CD4-positive, alpha-beta T cell (primary cell): ENCODE data around the gene GALNT7. TPM values are rescaled to one million over a fixed set of nuclear protein-coding genes. Genes with fewer than 3 reads are reported as not detected.

Experiments used
- ATAC-seq: fragments of 200-7000 bp; cut with Tn5 transposase; one replicate; pipeline ENCODE4 v1.10.0; 2022; ENCODE audit warnings: mild to moderate bottlenecking; ENCODE audit not compliant: poor library complexity
- CTCF ChIA-PET: fragments of 350-600 bp; sonication (Branson Sonifier 250); formaldehyde crosslinking; loops from one replicate; lab custom pipeline; 2021; ENCODE audit warnings: antibody characterized with exemption, inconsistent platforms; lab: Charles Lee
- POLR2A ChIA-PET: fragments of 350-600 bp; sonication (Branson Sonifier 250); formaldehyde crosslinking; loops from one replicate; lab custom pipeline; 2021; ENCODE audit warnings: antibody characterized with exemption, inconsistent platforms; lab: Charles Lee
- DNase-seq, 14 experiments: peaks; one replicate each; pipeline ENCODE4 v3.0.0-alpha.2; 2013 to 2020; ENCODE audit warnings: mixed read lengths in 2 of 14
- H3K27ac ChIP-seq, 2 donors: one replicate each; pipeline versions ENCODE4 v1.5.1 to v1.7.0; 2013; ENCODE audit warnings: low read length in 2 of 2, low read depth in 1 of 2, mild to moderate bottlenecking in 1 of 2
- H3K27me3 ChIP-seq, 2 experiments: 1 replicate in 1 of 2; 2 replicates in 1 of 2; pipeline versions ENCODE4 v1.6.1 to v1.7.0; 2013; ENCODE audit warnings: low read length in 2 of 2, control low read depth in 1 of 2, mild to moderate bottlenecking in 1 of 2, moderate library complexity in 1 of 2; ENCODE audit not compliant: insufficient read depth in 2 of 2, control insufficient read depth in 1 of 2
- H3K36me3 ChIP-seq: one replicate; pipeline ENCODE4 v1.6.1; 2013; ENCODE audit warnings: low read length, control low read depth; ENCODE audit not compliant: insufficient read depth
- H3K4me1 ChIP-seq: one replicate; pipeline ENCODE4 v1.6.1; 2013; ENCODE audit warnings: low read length, control low read depth; ENCODE audit not compliant: insufficient read depth
- H3K4me3 ChIP-seq: one replicate; pipeline ENCODE4 v1.5.1; 2013; ENCODE audit warnings: mild to moderate bottlenecking, low read length, moderate library complexity
- H3K9me3 ChIP-seq, 2 experiments: 1 replicate in 1 of 2; 2 replicates in 1 of 2; pipeline versions ENCODE4 v1.6.1 to v1.7.0; 2013; ENCODE audit warnings: low read length in 2 of 2, mild to moderate bottlenecking in 2 of 2, control low read depth in 1 of 2, moderate library complexity in 1 of 2; ENCODE audit not compliant: control insufficient read depth in 1 of 2, insufficient read depth in 1 of 2
- H3K27ac Mint-ChIP-seq: one replicate; pipeline ENCODE4 v1.8.0; 2020; ENCODE audit warnings: mixed read lengths
- H3K27me3 Mint-ChIP-seq: one replicate; pipeline ENCODE4 v1.8.0; 2021; ENCODE audit warnings: mixed read lengths
- H3K36me3 Mint-ChIP-seq: one replicate; pipeline ENCODE4 v1.8.0; 2021; ENCODE audit warnings: low read depth, mixed read lengths
- H3K4me1 Mint-ChIP-seq: one replicate; pipeline ENCODE4 v1.8.0; 2021; ENCODE audit warnings: low read depth, mixed read lengths
- H3K4me3 Mint-ChIP-seq: one replicate; pipeline ENCODE4 v1.8.0; 2020; ENCODE audit warnings: mild to moderate bottlenecking, mixed read lengths
- H3K9me3 Mint-ChIP-seq: one replicate; pipeline ENCODE4 v1.8.0; 2020; ENCODE audit warnings: mixed read lengths
- CTCF ChIP-seq: fragments of 200-600 bp; IDR thresholded peaks from one replicate; pipeline ENCODE4 v1.8.0; 2022; ENCODE audit warnings: antibody characterized with exemption, mild to moderate bottlenecking
- intact Hi-C, 2 experiments: fragments of 100-400 bp; cut with DNase I in 1 of 2; cut with micrococcal nuclease in 1 of 2; formaldehyde crosslinking; loops; one replicate each; pipeline versions ENCODE4 v1.15.1 to v1.9.0; 2023 to 2025; cut with DNase I, micrococcal nuclease
- total RNA-seq, 174 experiments: library from RNA in 2 of 174; stranded (reverse) in 2 of 174; gene quantifications; one replicate each; pipeline ENCODE4 v1.2.3 and lab custom pipeline; 2021 to 2026

GALNT7 gene
- total RNA-seq, 2 experiments from 2014 or later, result 4.6 to 4.8 TPM

GRCh38 chr4:173194157-173194556 lies 25.5 kb downstream of the GALNT7 start:
- ChIA-PET POLR2A (no interaction called here), CTCF (no interaction called here)
- Histone ChIP-seq H3K36me3 (no peaks in the 10 kb centered on the region), H3K27me3 (no peaks in the 10 kb centered on the region), H3K27ac (no peak overlapping the region), H3K9me3 (no peaks in the 10 kb centered on the region), H3K4me3 (no peak overlapping the region), H3K4me1 (peaks cover 6% of the 10 kb centered on the region)
- Mint-ChIP-seq H3K27ac (no peak overlapping the region), H3K36me3 (no peaks in the 10 kb centered on the region), H3K4me3 (no peak overlapping the region), H3K9me3 (no peaks in the 10 kb centered on the region), H3K27me3 (no peaks in the 10 kb centered on the region), H3K4me1 (peaks cover 61% of the 10 kb centered on the region)
- TF ChIP-seq CTCF, result no peak
- ATAC-seq (no peak), DNase-seq (no peak)
- intact Hi-C loops, result no loop called here

GRCh38 chr4:173195109-173195508 lies 26.5 kb downstream of the GALNT7 start:
- CTCF ChIA-PET, result no interaction called here
- no peak overlapping the region for H3K4me3 ChIP-seq

GRCh38 chr4:173199553-173199952 lies 30.9 kb downstream of the GALNT7 start:
- H3K9me3 Mint-ChIP-seq, result peaks cover 13% of the 10 kb centered on the region
- no peak overlapping the region for H3K4me3 Mint-ChIP-seq

More at GRCh38 chr4:173195109-173195508, 26.5 kb downstream of the GALNT7 start:
- Mint-ChIP-seq H3K4me3 (no peak overlapping the region), H3K9me3 (no peaks in the 10 kb centered on the region), H3K36me3 (no peaks in the 10 kb centered on the region), H3K4me1 (peaks cover 56% of the 10 kb centered on the region), H3K27me3 (no peaks in the 10 kb centered on the region), H3K27ac (no peak overlapping the region)
- no peak for ATAC-seq
- no peak for TF ChIP-seq CTCF
- Histone ChIP-seq H3K27me3 (no peaks in the 10 kb centered on the region), H3K4me1 (peaks cover 6% of the 10 kb centered on the region), H3K27ac (no peak overlapping the region), H3K9me3 (no peaks in the 10 kb centered on the region), H3K36me3 (no peaks in the 10 kb centered on the region)
- DNase-seq, result no peak
- POLR2A ChIA-PET, result no interaction called here
- intact Hi-C loops, result no loop called here

More at GRCh38 chr4:173199553-173199952, 30.9 kb downstream of the GALNT7 start:
- Mint-ChIP-seq H3K36me3 (peaks cover 21% of the 10 kb centered on the region), H3K4me1 (peaks cover 24% of the 10 kb centered on the region), H3K27ac (no peak overlapping the region), H3K27me3 (no peaks in the 10 kb centered on the region)
- no peak for DNase-seq
- Histone ChIP-seq H3K9me3 (peaks cover 5 to 10% of the 10 kb centered on the region in 2 experiments), H3K4me3 (no peak overlapping the region), H3K4me1 (no peaks in the 10 kb centered on the region), H3K27ac (no peak overlapping the region), H3K27me3 (no peaks in the 10 kb centered on the region), H3K36me3 (no peaks in the 10 kb centered on the region)
- intact Hi-C loops, result no loop called here
- POLR2A ChIA-PET, result interaction anchor here (0.9 to 1.6 kb wide), 2 partner anchors 13 to 32 kb away, joined by 3 to 5 read pairs; no protein-coding TSS in a partner anchor
- ATAC-seq, result no peak
- TF ChIP-seq CTCF, result no peak
- CTCF ChIA-PET, result no interaction called here
